SK-N-SH treated with all-trans-retinoic acid at 6 μM for 48 hours (cell line): Measurements from ENCODE around the gene PDE8A.

ENCODE experiments used
- ARNTL ChIP-seq: fragments of 450-650 bp; formaldehyde crosslinking; IDR thresholded peaks from 2 replicates; pipeline ENCODE4 v1.5.0; 2020; ENCODE audit warnings: low read depth, mild to moderate bottlenecking, moderate library complexity, borderline replicate concordance
- BACH2 ChIP-seq: fragments of 250-450 bp; sonication (Bioruptor Pico); IDR thresholded peaks from 2 replicates; pipeline ENCODE4 v1.9.0; 2021; ENCODE audit warnings: mild to moderate bottlenecking, borderline replicate concordance
- CREB5 ChIP-seq: fragments of 250-450 bp; sonication (Bioruptor Pico); IDR thresholded peaks from 2 replicates; pipeline ENCODE4 v1.5.1; 2020; ENCODE audit warnings: low read depth, mild to moderate bottlenecking, moderate library complexity
- CSDC2 ChIP-seq: fragments of 250-450 bp; sonication (Bioruptor Pico); IDR thresholded peaks from 2 replicates; pipeline ENCODE4 v1.5.0; 2020; ENCODE audit warnings: mild to moderate bottlenecking, moderate library complexity
- GLIS3 ChIP-seq: fragments of 250-450 bp; sonication (Bioruptor Pico); IDR thresholded peaks from 2 replicates; pipeline ENCODE4 v1.5.0; 2020; ENCODE audit warnings: mild to moderate bottlenecking, moderate library complexity
- OSR1 ChIP-seq: fragments of 250-450 bp; sonication (Bioruptor Pico); IDR thresholded peaks from 2 replicates; pipeline ENCODE4 v1.8.0; 2022; ENCODE audit warnings: moderate library complexity, mild to moderate bottlenecking, inconsistent platforms
- PATZ1 ChIP-seq: fragments of 250-450 bp; sonication (Bioruptor Pico); IDR thresholded peaks from 2 replicates; pipeline ENCODE4 v1.8.0; 2020; ENCODE audit warnings: mild to moderate bottlenecking, moderate library complexity, borderline replicate concordance
- PPARA ChIP-seq: fragments of 250-450 bp; sonication (Bioruptor Pico); IDR thresholded peaks from 2 replicates; pipeline ENCODE4 v1.5.0; 2020; ENCODE audit warnings: mild to moderate bottlenecking, borderline replicate concordance
- SNAI2 ChIP-seq: fragments of 250-450 bp; sonication (Bioruptor Pico); IDR thresholded peaks from 2 replicates; pipeline ENCODE4 v1.5.0; 2020; ENCODE audit warnings: mild to moderate bottlenecking, moderate library complexity
- TOX ChIP-seq: fragments of 250-450 bp; sonication (Bioruptor Pico); IDR thresholded peaks from 2 replicates; pipeline ENCODE4 v1.8.0; 2021; ENCODE audit warnings: mild to moderate bottlenecking, moderate library complexity, borderline replicate concordance
- ZC3H10 ChIP-seq: fragments of 250-450 bp; sonication (Bioruptor Pico); IDR thresholded peaks from 2 replicates; pipeline ENCODE4 v1.5.1; 2021; ENCODE audit warnings: mild to moderate bottlenecking, moderate library complexity
- ZFP3 ChIP-seq: fragments of 250-450 bp; sonication (Bioruptor Pico); IDR thresholded peaks from 2 replicates; pipeline ENCODE4 v1.5.0; 2020; ENCODE audit warnings: mild to moderate bottlenecking, moderate library complexity
- ZNF565 ChIP-seq: fragments of 450-650 bp; formaldehyde crosslinking; conservative IDR thresholded peaks from 2 replicates; pipeline ENCODE4 v1.5.0; 2020; ENCODE audit warnings: low read depth, mild to moderate bottlenecking, moderate library complexity
- ZNF70 ChIP-seq: fragments of 450-650 bp; formaldehyde crosslinking; IDR thresholded peaks from 2 replicates; pipeline ENCODE4 v1.5.0; 2020; ENCODE audit warnings: mild to moderate bottlenecking, moderate library complexity

GRCh38 chr15:85014932-85015331, 33.3 kb downstream of the PDE8A start:
- TF ChIP-seq ZNF70 (CRISPR knock-in tag) (no peak), OSR1 (no peak), PPARA (CRISPR knock-in tag) (no peak), BACH2 (CRISPR knock-in tag) (no peak), PATZ1 (CRISPR knock-in tag) (no peak), CSDC2 (no peak), SNAI2 (CRISPR knock-in tag) (no peak), ARNTL (CRISPR knock-in tag) (no peak), ZC3H10 (no peak), CREB5 (CRISPR knock-in tag) (no peak), GLIS3 (CRISPR knock-in tag) (no peak), TOX (no peak), ZFP3 (CRISPR knock-in tag) (no peak), ZNF565 (CRISPR knock-in tag) (no peak)
